GM04504 (cell line): ENCODE measurements around the gene PLEKHJ1.
"Not testable (repeated sequence)": the region's sequence is repeated elsewhere in the genome, so short reads cannot be mapped to it uniquely, and the experiment has no call there.

Experiments used
- DNase-seq: peaks from one replicate; pipeline ENCODE4 v3.0.0-alpha.2; 2012; ENCODE audit warnings: low read depth

The PLEKHJ1 gene

DNA sequence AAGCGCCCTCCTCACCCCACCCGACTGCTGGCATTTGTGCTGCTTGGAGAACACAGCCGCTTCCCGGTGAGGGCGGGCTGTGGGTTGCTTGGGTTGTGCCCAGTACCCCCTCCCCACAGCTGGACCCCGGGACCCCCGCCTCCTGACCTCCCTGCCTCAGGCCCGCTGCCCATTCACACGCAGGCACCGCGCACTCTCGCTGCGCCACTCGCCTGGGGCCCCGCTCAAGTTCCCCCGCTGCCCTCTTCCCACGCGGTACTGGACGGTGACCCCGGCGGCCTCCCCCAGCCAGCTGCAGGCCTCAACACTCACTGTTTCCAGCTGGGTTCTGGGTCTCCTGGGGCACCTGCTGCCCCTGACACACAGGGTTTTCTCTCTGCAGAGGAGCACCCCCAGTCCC lies 16.4 kb downstream of the PLEKHJ1 start:
- DNase-seq = no peak

DNA sequence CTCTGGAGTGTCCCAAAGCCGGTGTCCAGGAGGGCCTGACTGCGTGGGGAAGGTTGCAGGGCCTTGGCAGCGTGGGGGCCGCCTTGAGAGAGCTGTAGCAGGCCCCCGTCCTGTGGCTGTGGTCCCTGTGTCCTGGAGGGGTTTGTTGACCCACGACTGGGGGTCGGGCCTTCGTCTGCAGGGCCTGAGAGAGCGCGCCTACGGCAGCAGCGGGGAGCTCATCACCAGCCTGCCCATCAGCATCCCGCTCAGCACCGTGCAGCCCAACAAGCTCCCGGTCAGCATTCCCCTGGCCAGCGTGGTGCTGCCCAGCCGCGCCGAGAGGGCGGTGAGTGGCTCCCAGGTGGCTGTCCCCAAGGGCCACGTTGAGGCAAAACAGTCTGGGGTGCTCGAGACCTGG lies 18.5 kb downstream of the PLEKHJ1 start:
- no peak for DNase-seq

DNA sequence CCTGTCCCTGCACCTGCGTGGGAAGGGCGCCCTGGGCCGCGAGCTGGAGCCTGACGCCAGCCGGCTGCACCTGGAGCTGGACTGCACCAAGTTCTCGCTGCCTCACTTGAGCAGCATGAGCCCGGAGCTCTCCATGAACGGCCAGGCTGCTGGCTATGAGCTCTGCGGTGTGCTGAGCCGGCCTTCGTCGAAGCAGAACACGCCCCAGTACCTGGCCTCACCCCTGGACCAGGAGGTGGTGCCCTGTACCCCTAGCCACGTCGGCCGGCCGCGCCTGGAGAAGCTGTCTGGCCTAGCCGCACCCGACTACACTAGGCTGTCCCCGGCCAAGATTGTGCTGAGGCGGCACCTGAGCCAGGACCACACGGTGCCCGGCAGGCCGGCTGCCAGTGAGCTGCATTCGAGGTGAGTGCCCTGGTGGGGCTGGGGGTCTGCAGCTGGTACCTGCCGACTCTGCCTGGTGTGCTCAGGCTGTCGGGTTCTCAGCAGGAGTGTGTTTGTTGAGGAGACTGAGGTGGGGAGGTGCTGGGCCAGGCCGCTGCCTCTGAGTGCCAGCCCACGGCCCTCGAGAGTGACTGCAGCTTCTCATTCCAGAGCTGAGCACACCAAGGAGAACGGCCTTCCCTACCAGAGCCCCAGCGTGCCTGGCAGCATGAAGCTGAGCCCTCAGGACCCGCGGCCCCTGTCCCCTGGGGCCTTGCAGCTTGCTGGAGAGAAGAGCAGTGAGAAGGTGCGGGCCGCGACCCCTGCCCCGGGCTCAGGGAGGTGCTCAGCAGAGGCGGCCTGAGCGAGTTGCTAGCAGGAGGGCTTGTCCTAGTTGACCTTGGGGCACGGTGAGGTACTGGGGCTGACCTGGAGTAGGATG lies 19.5 kb downstream of the PLEKHJ1 start:
- DNase-seq = no peak

DNA sequence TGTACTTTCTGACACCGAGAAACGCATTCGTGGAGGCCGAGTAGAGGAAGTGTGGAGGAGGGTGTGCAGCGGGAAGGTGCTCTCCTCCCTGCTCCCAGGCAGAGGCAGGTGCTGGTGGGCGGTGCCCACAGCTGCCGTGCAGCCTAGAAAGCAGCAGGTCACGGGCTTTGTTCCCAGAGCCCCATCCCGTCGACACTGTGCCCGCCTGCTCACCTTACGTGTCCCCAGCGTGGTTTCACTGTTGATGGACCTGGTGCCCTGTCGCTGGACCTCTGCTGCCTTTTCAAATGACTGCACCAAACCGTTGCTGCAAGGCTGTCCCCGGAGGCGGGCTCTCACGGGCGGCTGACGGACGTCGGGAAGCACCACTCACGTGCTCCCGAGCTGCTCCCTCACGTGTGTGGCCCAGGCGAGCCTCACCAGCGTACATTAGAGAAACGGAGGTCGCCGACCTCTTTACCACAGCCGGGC lies 20.8 kb downstream of the PLEKHJ1 start:
- DNase-seq = no peak

DNA sequence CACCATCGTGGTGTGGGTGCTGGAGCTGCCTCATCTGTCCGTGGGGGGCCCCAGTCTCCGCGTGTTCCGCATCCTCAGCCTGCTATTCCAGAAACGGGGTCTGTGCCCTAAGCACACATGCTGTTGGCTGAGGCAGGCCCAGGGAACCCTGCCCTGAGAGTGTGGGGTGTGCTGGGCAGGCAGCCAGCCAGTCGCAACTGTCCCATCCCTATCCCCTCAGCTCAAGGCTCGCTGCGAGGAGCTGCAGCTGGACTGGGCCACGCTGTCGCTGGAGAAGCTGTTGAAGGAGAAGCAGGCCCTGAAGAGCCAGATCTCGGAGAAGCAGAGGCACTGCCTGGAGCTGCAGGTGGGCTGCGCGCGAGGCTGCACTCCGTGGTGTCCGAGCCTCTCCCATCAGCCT lies 21.9 kb downstream of the PLEKHJ1 start:
- DNase-seq = no peak

DNA sequence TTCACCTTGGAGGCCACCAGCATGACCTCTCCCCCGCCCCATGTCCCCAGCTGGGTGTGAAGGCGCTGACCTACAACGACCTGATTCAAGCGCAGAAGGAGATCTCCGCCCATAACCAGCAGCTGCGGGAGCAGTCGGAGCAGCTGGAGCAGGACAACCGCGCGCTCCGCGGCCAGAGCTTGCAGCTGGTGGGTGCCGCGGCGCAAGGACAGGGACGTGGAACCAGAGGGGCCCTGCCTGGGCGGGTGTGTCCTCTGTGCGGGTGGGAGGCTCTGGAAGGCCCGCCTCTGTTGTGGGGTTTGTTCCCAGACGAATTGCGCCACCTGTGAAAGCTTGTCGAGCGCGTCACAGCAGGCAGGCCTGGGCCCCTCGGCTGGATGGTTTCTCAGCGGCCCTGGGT lies 22.3 kb downstream of the PLEKHJ1 start:
- no peak for DNase-seq

DNA sequence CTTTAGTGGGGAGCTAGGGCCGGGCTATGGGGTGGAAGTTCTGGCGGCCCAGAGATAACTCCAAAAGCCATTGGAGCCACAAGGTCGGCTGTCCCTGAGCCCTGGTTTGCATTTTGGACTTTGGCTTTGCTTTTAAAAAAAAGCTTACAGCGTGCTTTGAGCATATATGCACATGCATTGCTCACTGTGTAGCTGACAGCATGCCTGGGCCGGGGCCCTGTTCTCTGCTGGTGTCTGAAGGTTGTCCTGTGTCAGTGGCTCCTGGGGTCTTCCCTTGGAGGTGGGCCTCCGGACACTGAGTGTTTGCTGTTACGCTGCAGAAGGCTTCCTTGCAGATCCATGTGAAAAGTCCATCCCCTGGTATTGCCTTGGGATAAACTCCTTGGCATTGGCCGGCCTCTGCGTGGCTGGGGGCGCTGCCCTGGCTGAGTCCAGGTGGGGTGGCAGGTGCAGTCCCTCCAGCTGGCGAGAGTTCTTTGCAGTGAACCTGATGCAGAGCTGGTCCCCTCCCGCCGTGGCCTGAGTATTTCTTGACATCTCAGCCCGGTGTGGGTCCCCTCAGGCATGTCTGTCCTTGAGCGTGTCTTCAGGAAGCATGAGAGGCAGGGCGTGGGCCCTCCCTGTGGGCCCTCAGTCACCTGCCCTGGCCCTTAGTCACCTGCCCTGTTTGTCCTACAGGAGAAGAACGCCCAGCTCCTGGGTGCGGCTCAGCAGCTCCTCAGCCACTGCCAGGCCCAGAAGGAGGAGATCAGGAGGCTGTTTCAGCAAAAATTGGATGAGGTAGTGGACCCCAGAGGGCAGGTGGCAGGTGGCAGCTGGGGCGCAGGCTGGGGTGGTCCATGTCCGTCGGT lies 23.0 kb downstream of the PLEKHJ1 start:
- DNase-seq = no peak

DNA sequence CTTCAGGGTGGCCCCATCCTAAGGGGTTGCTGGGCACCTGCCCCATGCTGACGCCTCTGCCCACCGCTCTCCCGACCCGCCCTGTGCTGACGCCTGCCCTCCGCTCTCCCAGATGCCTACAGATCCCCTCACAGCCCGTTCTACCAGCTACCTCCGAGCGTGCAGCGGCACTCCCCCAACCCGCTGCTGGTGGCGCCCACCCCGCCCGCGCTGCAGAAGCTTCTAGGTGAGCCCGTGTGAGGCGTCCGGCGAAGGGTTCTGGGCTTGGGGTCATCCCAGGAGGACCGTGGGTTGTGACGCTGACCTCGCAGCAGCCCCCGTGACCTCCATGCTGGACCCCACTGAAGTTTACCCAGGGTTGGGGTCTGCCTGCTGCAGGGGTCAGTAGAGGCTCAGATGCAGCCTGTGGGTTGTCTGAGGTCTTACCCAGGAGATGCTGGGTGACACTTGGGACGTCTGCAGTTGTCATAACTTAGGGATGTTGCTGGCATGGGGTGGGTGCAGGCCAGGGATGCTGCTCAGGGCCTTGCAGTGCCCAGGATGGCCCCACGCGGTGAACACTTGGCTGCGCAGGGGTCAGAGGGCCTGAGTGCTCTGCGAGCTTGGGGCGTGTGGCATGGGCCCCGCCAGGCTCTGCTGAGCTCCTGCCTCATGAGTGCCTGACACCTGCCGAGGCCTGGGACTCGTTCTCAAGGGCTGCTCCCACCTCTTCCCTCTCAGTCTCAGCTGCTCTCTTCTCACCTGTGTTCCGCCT lies 25.0 kb downstream of the PLEKHJ1 start:
- DNase-seq = no peak

DNA sequence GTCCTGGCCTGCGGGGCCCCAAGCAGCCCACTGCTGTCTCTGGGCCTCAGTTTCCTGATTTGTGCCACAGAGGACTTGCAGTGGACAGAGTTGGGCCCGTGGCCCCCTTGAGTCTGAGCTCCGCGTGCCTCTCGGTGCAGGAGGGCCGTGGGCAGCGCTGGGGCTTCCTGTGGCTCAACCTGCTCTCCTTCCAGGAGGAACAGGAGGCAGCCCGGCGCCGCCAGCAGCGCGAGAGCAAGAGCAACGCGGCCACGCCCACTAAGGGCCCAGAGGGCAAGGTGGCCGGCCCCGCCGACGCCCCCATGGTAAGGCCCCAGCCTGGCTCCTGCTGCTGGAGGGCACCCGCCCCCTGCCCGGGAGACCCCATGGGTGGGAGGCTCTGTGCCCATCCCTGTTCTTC lies 25.9 kb downstream of the PLEKHJ1 start:
- DNase-seq = no peak

DNA sequence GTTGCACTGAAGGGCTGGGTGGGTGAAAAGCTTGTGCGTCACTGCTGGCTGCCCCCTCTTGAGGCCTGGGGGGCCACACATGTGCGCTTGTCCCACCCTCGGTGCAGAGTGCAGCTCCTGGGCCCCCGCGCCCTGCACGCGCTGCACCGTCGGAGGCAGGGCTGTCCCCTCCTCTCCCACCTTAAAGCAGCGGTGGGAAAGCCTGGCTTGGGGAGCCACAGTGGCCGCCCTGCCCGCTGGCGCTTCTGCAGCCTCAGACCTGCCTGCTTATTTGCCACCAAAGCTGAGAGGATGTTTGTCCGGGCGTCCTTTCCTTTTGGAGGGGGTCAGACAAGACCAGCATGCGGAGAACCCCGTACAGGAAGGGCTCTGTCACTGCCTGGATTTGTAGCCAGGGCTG lies 26.7 kb downstream of the PLEKHJ1 start:
- DNase-seq = no peak

DNA sequence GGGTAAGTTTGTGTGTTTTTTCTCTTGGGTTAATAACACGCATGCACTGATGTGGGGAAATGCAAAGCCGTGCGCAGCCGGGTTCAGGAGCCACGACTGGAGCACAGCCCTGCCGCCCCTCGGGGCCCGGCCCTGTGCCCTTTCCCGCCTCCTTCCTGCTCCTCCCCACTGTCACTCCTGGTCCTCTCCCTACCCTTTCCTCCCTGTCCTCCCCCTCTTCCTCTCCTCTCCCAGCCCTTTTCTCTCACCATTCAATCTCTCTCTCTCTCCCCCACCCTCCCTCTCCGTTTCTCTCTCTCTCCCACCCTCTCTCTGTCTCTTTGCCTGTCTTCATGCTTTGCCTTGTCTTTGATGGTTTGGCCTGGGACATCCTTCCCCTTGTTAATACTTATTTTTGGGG lies 27.2 kb downstream of the PLEKHJ1 start:
- DNase-seq = no peak

DNA sequence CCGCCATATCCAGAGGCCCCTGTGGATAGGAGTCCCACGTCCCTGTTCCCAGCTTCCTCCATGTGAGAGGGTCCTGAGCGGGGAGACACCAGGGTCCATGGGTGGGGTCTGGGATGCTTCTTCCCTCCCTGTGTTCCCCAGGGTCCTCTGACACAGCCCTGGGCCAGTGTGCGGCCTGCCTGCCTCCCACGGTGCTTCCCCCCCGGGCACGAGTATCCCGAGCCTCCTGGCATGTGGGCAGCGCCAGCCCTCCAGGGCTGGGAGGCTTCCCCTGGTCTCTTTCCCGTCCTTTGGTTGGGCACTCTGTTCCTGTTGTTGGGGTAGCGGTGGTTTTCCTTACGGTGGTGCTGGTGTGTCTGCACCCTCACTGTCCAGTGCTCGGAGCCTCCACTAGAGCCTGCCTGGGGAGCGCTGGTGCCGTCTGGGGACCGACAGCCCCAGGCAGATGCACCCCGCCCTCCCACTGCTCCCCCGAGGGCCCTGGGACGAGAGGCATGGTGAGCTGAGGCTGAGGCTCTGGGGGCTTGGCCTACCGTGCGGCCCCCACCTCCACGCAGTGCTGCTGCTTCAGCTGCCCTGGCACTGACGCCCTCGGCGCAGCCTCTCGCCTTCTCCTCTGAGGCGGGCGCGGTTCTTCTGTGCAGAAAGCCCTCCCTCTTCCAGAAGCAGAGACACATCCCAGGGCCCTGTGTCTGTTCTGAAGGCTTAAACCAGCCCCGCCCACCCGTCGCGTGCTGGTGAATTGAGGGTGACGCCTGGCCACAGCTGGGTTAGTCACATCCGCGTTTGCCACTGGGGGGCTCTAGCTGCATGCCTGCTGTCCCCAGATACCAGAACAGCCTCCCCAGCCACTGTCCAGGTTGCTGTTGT lies 27.9 kb downstream of the PLEKHJ1 start:
- DNase-seq = peak; percentile 75

DNA sequence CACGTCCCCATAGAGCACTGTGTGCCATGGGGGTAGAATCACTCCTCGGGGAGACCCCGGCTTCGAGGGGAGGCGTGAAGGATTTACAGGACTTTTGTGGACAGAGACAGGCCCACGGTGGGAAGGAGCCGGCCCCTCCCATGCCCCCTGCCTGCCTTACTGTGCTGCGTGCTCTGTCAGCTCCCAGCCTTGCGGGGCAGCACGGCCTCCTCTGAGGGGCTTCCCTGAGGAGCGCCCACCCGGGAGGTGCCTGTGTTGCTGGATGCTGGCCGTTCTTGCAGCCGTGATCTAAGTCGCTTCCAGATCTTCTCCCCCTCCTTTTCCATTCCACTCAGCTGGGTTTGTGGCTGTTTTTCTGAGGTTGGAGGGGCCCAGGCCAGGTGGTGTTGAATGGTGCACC lies 29.1 kb downstream of the PLEKHJ1 start:
- no peak for DNase-seq

DNA sequence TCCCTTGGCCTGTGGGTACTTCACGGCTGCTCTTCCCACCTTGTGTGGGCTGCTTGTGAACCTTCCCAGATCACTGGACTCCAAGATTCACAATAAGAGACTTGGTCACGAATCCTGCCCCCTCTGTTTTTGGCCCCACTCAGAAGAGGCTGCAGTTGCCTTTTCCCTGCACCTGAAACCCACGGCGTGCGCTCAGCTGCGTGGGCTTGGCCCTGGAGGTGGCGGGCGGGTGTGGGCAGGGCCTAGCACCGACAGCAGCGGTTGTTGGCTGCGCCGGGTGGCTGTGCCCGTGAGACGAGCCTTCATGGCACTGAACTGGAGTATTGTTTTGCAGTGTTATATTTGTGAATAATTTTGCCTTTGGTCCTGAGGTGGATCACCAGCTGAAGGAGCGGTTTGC lies 33.8 kb downstream of the PLEKHJ1 start:
- no peak for DNase-seq

DNA sequence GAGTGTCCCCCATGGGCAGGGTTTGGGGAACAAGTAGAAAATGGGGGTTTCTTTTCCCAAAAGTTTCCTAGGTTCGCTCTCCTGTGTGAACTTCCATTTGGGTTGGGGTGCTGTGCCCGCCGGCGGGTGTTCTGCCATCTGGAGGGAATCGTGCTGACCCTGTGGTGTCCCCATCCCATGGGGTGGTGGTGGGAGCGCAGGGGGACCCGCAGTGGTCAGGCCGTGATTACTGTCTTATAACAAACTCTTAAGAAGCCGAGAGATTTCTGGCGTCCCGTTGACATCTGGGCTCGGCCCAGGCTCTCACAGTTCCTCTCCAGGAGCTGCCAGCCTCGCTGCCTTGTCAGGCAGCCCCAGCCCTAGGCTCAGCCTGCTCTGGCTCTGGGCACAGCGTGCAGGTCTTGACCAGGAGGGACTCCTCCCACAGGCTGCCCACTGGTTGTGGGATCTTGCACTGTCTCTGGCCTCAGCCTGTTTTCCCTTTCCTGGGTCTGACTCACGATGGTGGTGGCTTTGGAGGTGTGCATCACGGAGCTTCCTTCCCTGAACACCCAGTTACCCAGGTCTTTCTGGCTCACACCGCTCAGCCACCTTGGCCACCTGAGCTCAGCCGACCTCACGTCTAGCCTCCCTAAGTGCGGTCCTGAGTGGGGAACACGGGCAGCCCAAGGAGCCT lies 34.5 kb downstream of the PLEKHJ1 start:
- DNase-seq = no peak

DNA sequence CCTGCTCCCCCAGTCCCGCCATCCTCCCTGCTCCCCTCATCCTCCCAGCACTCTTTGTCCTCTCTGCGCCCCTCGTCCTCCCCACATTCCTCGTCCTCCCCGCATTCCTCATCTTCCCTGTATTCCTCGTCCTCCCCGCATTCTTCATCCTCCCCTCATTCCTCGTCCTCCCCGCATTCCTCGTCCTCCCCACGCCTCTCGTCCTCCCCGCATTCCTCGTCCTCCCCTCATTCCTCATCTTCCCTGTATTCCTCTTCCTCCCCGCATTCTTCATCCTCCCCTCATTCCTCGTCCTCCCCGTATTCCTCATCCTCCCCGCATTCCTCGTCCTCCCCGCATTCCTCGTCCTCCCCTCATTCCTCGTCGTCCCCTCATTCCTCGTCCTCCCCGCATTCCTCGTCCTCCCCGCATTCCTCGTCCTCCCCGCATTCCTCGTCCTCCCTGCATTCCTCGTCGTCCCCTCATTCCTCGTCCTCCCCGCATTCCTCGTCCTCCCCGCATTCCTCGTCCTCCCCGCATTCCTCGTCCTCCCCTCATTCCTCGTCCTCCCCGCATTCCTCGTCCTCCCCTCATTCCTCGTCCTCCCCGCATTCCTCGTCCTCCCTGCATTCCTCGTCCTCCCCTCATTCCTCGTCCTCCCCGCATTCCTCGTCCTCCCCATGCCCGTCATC lies 35.4 kb downstream of the PLEKHJ1 start:
- DNase-seq = not testable (repeated sequence)

DNA sequence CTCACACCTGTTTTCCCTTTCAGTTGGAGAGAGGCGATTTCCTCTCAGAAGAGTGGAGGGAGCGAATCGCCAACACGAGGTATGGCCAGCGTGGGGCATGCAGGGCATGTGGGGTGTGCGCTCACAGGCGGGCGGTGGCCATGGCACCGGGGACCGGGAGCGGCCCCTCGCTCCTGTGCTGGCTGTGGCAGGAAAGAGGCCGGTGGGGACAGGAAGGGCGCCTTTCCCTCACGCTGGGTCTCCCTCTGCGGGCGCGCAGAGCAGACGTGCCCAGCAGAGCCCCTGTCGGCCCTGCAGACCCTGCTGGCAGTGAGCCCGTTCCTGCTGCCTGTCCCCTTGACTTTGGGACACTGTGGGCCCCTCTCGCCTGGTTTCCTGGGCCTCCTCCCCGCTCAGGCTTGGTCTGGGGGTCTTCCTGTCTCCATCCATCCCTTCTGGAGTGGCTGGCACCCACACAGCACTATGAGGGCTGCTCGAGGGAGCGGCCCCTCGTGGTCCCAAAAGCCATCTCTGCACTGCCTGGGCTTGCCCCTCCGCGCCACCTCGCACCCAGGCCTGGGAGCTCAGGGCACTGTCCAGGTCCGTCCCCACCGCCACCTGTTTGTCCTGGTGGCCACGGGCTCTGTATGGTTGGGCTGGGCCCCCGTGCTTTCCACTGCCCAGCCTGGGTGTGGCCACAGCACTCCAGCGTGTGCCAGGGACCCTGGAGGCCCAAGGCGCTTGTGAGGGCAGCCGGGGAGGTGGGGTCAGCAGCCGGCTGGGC lies 36.1 kb downstream of the PLEKHJ1 start:
- no peak for DNase-seq

DNA sequence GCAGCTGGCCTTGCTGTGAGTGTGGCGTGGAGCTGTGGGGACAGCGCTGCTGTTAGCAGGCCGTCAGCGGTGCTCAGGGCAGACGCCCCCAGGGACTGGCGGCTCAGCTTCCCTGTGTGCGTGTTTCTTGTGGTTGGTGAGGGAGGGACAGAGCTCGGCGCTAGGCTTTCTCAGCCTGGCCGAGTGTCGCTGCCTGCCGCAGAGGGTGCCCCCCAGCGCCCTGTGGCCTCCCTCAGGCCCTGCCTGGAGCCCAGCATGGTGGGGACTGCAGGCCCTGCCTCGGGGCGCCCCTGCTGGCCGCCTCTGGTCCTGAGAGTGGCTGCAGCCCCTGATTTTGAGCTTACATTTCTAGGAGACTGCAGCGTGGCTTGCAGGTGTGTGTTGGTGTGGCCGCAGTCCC lies 36.9 kb downstream of the PLEKHJ1 start:
- DNase-seq = no peak

DNA sequence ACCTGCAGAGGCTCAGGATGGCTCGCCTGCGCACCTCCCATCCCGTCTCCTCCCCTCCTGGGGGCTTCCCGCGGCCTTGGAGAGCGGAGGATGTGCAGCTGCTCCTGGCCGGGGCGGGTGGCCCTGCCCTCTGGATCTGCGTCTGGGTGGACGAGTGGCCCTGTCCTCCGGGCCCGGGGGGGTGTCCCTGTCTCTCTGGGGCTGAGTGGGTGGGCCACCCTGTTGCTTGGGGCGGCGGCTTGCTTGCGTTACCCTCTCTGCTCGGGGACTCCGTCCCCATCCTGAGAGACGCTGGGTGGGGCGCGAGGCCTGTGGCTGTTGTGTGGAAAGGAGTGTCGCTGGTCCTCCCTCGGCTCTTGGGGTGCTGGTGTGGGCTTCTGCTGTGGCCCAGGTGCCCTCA lies 37.8 kb downstream of the PLEKHJ1 start:
- DNase-seq = no peak

DNA sequence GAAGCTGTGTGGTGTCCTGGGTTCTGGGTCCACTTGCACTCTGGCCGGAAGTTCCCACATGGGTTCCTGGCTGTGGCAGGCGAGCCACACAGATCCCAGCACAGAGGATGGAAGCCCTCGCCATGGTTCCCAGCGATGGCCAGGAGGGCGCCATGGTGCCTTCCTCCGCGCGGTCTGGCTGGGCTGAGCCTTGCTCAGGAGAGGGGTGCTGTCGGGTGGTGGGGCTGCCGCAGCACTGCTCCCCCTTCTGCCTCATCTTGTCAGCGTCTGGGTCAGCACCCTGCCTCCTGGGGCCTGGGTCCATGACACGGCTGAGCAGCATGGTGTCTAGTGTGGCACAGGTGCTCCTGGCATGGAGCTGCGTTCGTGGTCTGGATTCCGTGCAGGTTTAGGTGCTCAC lies 38.9 kb downstream of the PLEKHJ1 start:
- no peak for DNase-seq
